Stomach (tissue), 9 donors: Measurements from ENCODE around the gene SPACA7. TPM values are rescaled to one million over a fixed set of nuclear protein-coding genes. Genes with fewer than 3 reads are reported as not detected.
A peak's percentile ranks its signal among the peaks of the same experiment; 100 is the strongest.

Experiments
- DNase-seq, 2 donors: peaks; one replicate each; pipeline versions ENCODE4 v3.0.0 to v3.0.0-alpha.2; 2013 to 2019
- H3K27ac ChIP-seq, 5 donors: fragments of 200-600 bp in 4 of 5; sonication (generic) in 4 of 5; one replicate each; pipeline ENCODE4 v1.5.1; 2013 to 2019; ENCODE audit warnings: mild to moderate bottlenecking in 1 of 5, moderate library complexity in 1 of 5
- H3K27me3 ChIP-seq, 3 donors: fragments of 200-600 bp; sonication (generic); one replicate each; pipeline ENCODE4 v1.5.1; 2017 to 2019; ENCODE audit warnings: mixed run types in 1 of 3
- H3K36me3 ChIP-seq, 4 donors: fragments of 200-600 bp; sonication (generic); 1 replicate in 3 of 4; 2 replicates in 1 of 4; pipeline ENCODE4 v1.5.1; 2016 to 2019
- H3K4me1 ChIP-seq, 4 donors: fragments of 200-600 bp; sonication (generic); one replicate each; pipeline ENCODE4 v1.5.1; 2016 to 2019
- H3K4me3 ChIP-seq, 4 donors: fragments of 200-600 bp; sonication (generic) in 3 of 4; one replicate each; pipeline ENCODE4 v1.5.1; 2016 to 2019; ENCODE audit warnings: mild to moderate bottlenecking in 1 of 4
- H3K9me3 ChIP-seq, 4 donors: fragments of 200-600 bp; sonication (generic); one replicate each; pipeline ENCODE4 v1.5.1; 2016 to 2019
- CTCF ChIP-seq, 7 experiments: fragments of 450-650 bp in 4 of 7; fragments of 200-600 bp in 3 of 7; sonication (generic) in 3 of 7; IDR thresholded peaks; one replicate each; pipeline ENCODE4 v1.5.1; 2016 to 2019; ENCODE audit warnings: antibody characterized with exemption in 7 of 7, control low read depth in 2 of 7, mild to moderate bottlenecking in 1 of 7
- EP300 ChIP-seq: sonication (generic); formaldehyde crosslinking; IDR thresholded peaks from one replicate; pipeline ENCODE4 v1.6.1; 2017; ENCODE audit warnings: antibody characterized with exemption
- POLR2A ChIP-seq, 4 donors: fragments of 450-650 bp; IDR thresholded peaks; one replicate each; pipeline ENCODE4 v1.6.1; 2016; ENCODE audit warnings: antibody characterized with exemption in 4 of 4, control low read depth in 2 of 4, mild to moderate bottlenecking in 1 of 4, moderate library complexity in 1 of 4
- POLR2AphosphoS5 ChIP-seq, 3 donors: sonication (generic); formaldehyde crosslinking; IDR thresholded peaks; one replicate each; pipeline ENCODE4 v1.6.1; 2016; ENCODE audit warnings: antibody characterized with exemption in 3 of 3
- WGBS, 5 donors: extraction: QIAGEN DNeasy Blood & Tissue Kit in 3 of 5; methylation state at CpG; one replicate each; pipeline versions ENCODE4 v1.1.5 to v1.1.7; 2013 to 2018; 5-methylcytosine and 5-hydroxymethylcytosine counted together
- intact Hi-C: fragments of 100-400 bp; cut with DNase I; formaldehyde crosslinking; loops from one replicate; pipeline ENCODE4 v1.15.1; 2023; ENCODE audit warnings: low total_unique reads
- polyA plus RNA-seq, 3 donors: library from polyadenylated mRNA; stranded (reverse); fragments of 200-250 nt; gene quantifications; one replicate each; pipeline ENCODE4 v1.2.3, GENCODE V29; 2013
- total RNA-seq, 5 donors: library from RNA; depleted of rRNA; stranded (reverse); fragments of >200 nt; gene quantifications; one replicate each; pipeline versions ENCODE4 v1.1.0 to v1.2.3, GENCODE V29; 2014 to 2016
- donor health status: healthy with polysubstance abuse.
- donor health status: Bipolar disorder and iron deficiency.
- donor health status: healthy.

The SPACA7 gene
- total and polyA plus RNA-seq, 8 donors: not detected

- no peak overlapping the region for H3K4me3 ChIP-seq
- peak; percentile 75 to 87 for DNase-seq
- no peak overlapping the region for H3K27ac ChIP-seq
- TF ChIP-seq CTCF (IDR thresholded peaks at IDR 0.05) (peak in 5 of 7 experiments; percentile 48 to 81 (median 75)), POLR2A (IDR thresholded peaks at IDR 0.05) (no peak)
- peaks cover 0 to 3% (median 1%) of the 10 kb centered on the region in 4 donors for H3K9me3 ChIP-seq
- WGBS, 5 donors: 0 to 6% (median 1%) methylated on average over 3 to 10 of the region's 10 CpGs
- peaks cover 5 to 85% (median 38%) of the 10 kb centered on the region in 3 donors for H3K27me3 ChIP-seq
- intact Hi-C loops: loop anchor here (5.0 kb wide), 1 partner anchor 972 kb away; no protein-coding TSS in a partner anchor
- H3K36me3 ChIP-seq: no peaks in the 10 kb centered on the region
- H3K4me1 ChIP-seq: peaks cover 0 to 17% (median 6%) of the 10 kb centered on the region in 4 donors
Measured at GRCh38 chr13:112443995-112444311, 67.8 kb downstream of the SPACA7 start.

- peaks cover 5 to 80% (median 38%) of the 10 kb centered on the region in 3 donors for H3K27me3 ChIP-seq
- H3K27ac ChIP-seq: no peak overlapping the region
- no peak overlapping the region for H3K4me3 ChIP-seq
- H3K9me3 ChIP-seq: no peaks in the 10 kb centered on the region
- no peaks in the 10 kb centered on the region for H3K36me3 ChIP-seq
- peak in 1 of 2 donors; percentile 22 for DNase-seq
- WGBS, 5 donors: 78 to 84% (median 81%) methylated on average over 19 to 42 of the region's 42 CpGs
- intact Hi-C loops: loop anchor here (5.0 kb wide), 1 partner anchor 972 kb away; no protein-coding TSS in a partner anchor
- peaks cover 0 to 17% (median 6%) of the 10 kb centered on the region in 4 donors for H3K4me1 ChIP-seq
- TF ChIP-seq POLR2AphosphoS5 (IDR thresholded peaks at IDR 0.05): no peak
- TF ChIP-seq CTCF (IDR thresholded peaks at IDR 0.05): no peak
Measured at GRCh38 chr13:112444416-112445399, 68.6 kb downstream of the SPACA7 start.

GRCh38 chr13:112445411-112446271, 69.5 kb downstream of the SPACA7 start:
- peak in 1 of 2 donors; percentile 22 for DNase-seq
- intact Hi-C loops: no loop called here
- Histone ChIP-seq H3K9me3 (no peaks in the 10 kb centered on the region), H3K4me1 (peaks cover 0 to 17% (median 8%) of the 10 kb centered on the region in 4 donors), H3K27me3 (peaks cover 5 to 70% (median 38%) of the 10 kb centered on the region in 3 donors), H3K36me3 (no peaks in the 10 kb centered on the region), H3K27ac (no peak overlapping the region), H3K4me3 (no peak overlapping the region)
- no peak for TF ChIP-seq POLR2AphosphoS5 (IDR thresholded peaks at IDR 0.05)
- no peak for TF ChIP-seq EP300
- TF ChIP-seq CTCF (IDR thresholded peaks at IDR 0.05): no peak
- TF ChIP-seq POLR2A (IDR thresholded peaks at IDR 0.05): no peak
- 43 to 64% (median 55%) methylated on average over 25 to 31 of the region's 31 CpGs for WGBS, 5 donors

GRCh38 chr13:112446347-112446861, 70.2 kb downstream of the SPACA7 start:
- Histone ChIP-seq H3K36me3 (no peaks in the 10 kb centered on the region), H3K27ac (no peak overlapping the region), H3K4me3 (no peak overlapping the region), H3K4me1 (peaks cover 0 to 17% (median 9%) of the 10 kb centered on the region in 4 donors), H3K9me3 (no peaks in the 10 kb centered on the region), H3K27me3 (peaks cover 5 to 64% (median 35%) of the 10 kb centered on the region in 3 donors)
- intact Hi-C loops: no loop called here
- 71 to 77% (median 73%) methylated on average over 9 to 12 of the region's 12 CpGs for WGBS, 5 donors
- DNase-seq: peak in 1 of 2 donors; percentile 17
- TF ChIP-seq CTCF (IDR thresholded peaks at IDR 0.05): no peak
- no peak for TF ChIP-seq POLR2AphosphoS5 (IDR thresholded peaks at IDR 0.05)
- TF ChIP-seq POLR2A (IDR thresholded peaks at IDR 0.05): no peak
- no peak for TF ChIP-seq EP300
